OCI-M1 (cell line): ENCODE results near the gene GPX7.

ENCODE experiments used
- DNase-seq: peaks from one replicate; lab custom pipeline; 2025; lab: John Stamatoyannopoulos, UW

The GPX7 gene

GRCh38 chr1:52588027-52588426 lies 14.1 kb upstream of the GPX7 start:
- DNase-seq = no peak

- DNase-seq = peak; percentile 71
These were observed 13.6 kb upstream of the GPX7 start for GRCh38 chr1:52588535-52588934.

GRCh38 chr1:52590266-52590665 lies 11.9 kb upstream of the GPX7 start:
- no peak for DNase-seq

GRCh38 chr1:52592637-52593323 lies 9.4 kb upstream of the GPX7 start:
- no peak for DNase-seq

- DNase-seq = no peak
These were observed 8.7 kb upstream of the GPX7 start for GRCh38 chr1:52593495-52593894.

GRCh38 chr1:52595061-52595460 lies 7.1 kb upstream of the GPX7 start:
- no peak for DNase-seq

GRCh38 chr1:52597912-52598311 lies 4.3 kb upstream of the GPX7 start:
- DNase-seq = no peak

- DNase-seq = no peak
These were observed 3.4 kb upstream of the GPX7 start for GRCh38 chr1:52598729-52599128.

GRCh38 chr1:52599236-52599635 lies 2.9 kb upstream of the GPX7 start:
- no peak for DNase-seq

- no peak for DNase-seq
These were observed 1.5 kb upstream of the GPX7 start for GRCh38 chr1:52600533-52601179.

GRCh38 chr1:52601519-52601918 lies 652 bp upstream of the GPX7 start:
- no peak for DNase-seq

- no peak for DNase-seq
These were observed 857 bp downstream of the GPX7 start for GRCh38 chr1:52602856-52603600.

- no peak for DNase-seq
These were observed 1.5 kb downstream of the GPX7 start for GRCh38 chr1:52603630-52604029.

GRCh38 chr1:52604063-52604770 lies 2.0 kb downstream of the GPX7 start:
- no peak for DNase-seq

GRCh38 chr1:52613636-52614373 lies 11.6 kb downstream of the GPX7 start:
- DNase-seq = peak; percentile 71

- no peak for DNase-seq
These were observed 12.5 kb downstream of the GPX7 start for GRCh38 chr1:52614671-52615070.

GRCh38 chr1:52615489-52616042 lies 13.4 kb downstream of the GPX7 start:
- no peak for DNase-seq

- DNase-seq = no peak
These were observed 19.8 kb downstream of the GPX7 start for GRCh38 chr1:52621950-52622349.

- DNase-seq = no peak
These were observed 21.6 kb downstream of the GPX7 start for GRCh38 chr1:52623812-52624211.

- DNase-seq = no peak
These were observed 24.9 kb downstream of the GPX7 start for GRCh38 chr1:52627028-52627427.

- no peak for DNase-seq
These were observed 26.6 kb downstream of the GPX7 start for GRCh38 chr1:52628614-52629324.
